IPS-NIHi7 (cell line): Measurements from ENCODE around the gene EGR2.
"Not testable (repeated sequence)": the region's sequence is repeated elsewhere in the genome, so short reads cannot be mapped to it uniquely, and the experiment has no call there.

ENCODE experiments used
- DNase-seq: peaks from one replicate; pipeline ENCODE4 v3.0.0; 2012; ENCODE audit warnings: mixed read lengths; ENCODE audit errors: extremely low spot score

The EGR2 gene

GRCh38 chr10:62795100-62795499 lies 21.1 kb downstream of the EGR2 start:
- DNase-seq: no peak

DNA sequence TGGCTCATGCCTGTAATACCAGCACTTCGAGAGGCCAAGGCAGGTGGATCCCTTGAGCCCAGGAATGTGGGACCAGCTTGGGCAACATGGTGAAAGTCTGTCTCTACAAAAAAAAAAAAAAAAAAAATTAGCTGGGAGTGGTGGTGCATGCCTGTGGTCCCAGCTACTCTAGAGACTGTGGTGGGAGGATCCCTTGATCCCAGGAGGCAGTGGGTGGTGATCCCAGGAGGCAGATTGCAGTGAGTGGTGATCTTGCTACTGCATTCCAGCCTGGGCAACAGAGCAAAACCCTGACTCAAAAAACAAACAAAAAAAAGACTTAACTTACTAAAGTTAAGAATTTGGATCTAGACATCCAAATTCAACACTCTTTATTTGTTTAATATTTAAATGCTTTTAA lies 21.9 kb downstream of the EGR2 start:
- no peak for DNase-seq

DNA sequence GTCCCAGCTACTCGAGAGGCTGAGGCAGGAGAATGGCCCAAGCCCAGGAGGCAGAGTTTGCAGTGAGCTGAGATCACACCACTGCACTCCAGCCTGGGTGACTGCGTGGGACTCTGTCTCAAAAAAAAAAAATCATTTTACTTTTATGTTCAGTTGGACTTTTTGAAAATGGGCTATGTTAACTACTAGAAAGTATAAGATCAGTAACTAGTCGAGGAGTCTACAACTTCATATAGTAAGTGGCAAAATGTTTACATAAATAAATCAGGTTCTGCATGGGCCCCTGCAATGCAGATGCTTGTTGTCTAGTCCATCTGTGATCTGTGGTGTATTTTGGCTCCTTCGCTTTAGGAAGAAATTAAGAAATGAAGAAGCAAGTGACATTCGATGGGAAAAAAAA lies 23.9 kb downstream of the EGR2 start:
- no peak for DNase-seq

GRCh38 chr10:62790571-62790970 lies 25.6 kb downstream of the EGR2 start:
- DNase-seq: no peak

GRCh38 chr10:62790019-62790555 lies 26.1 kb downstream of the EGR2 start:
- no peak for DNase-seq

GRCh38 chr10:62788861-62789467 lies 27.2 kb downstream of the EGR2 start:
- DNase-seq: no peak

- DNase-seq: not testable (repeated sequence)
Observed at GRCh38 chr10:62788285-62788684, 27.9 kb downstream of the EGR2 start.

GRCh38 chr10:62784537-62784936 lies 31.6 kb downstream of the EGR2 start:
- not testable (repeated sequence) for DNase-seq

GRCh38 chr10:62779487-62780248 lies 36.5 kb downstream of the EGR2 start:
- DNase-seq: no peak

- no peak for DNase-seq
Observed at GRCh38 chr10:62778125-62778524, 38.0 kb downstream of the EGR2 start.

- no peak for DNase-seq
Observed at GRCh38 chr10:62772186-62772974, 43.8 kb downstream of the EGR2 start.

- peak; percentile 37 for DNase-seq
Observed at GRCh38 chr10:62769574-62770242, 46.5 kb downstream of the EGR2 start.

DNA sequence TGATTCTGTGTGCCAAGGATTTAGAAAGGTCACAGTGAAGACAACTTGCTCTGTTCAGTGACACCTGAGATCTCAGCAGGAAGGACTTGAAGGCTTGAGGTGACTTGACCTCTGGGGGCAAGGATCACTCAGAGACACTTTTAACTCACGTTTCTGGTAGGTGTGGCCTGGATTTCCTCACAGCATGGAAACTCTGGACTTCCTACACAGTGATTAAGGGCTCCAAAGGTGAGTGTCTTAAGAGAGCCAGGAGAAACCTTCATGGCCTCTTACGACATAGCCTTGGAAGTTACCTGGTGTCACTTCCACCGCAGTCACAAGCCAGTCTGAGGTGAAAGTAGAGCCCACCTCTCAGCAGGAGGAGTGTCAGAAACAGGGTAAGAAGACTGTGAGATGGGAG lies 49.8 kb downstream of the EGR2 start:
- DNase-seq: no peak

GRCh38 chr10:62765726-62766125 lies 50.4 kb downstream of the EGR2 start:
- DNase-seq: no peak

DNA sequence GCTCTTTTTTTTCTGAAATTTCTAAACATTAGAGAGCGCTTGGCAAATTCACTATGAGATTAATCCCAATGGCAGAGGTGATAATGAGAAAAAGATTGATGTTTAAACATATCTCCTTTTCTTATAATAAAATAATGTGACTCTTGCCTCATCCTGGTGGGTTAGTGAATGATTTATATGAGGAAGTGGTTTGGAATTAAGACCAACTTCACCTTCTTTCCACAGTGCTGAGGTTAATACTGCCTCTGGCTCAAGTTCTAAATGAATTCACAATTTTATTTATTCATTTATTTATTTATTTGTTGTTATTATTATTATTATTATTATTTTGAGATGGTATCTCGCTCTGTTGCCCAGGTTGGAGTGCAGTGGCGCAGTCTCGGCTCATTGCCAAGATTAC lies 52.2 kb downstream of the EGR2 start:
- DNase-seq: no peak

DNA sequence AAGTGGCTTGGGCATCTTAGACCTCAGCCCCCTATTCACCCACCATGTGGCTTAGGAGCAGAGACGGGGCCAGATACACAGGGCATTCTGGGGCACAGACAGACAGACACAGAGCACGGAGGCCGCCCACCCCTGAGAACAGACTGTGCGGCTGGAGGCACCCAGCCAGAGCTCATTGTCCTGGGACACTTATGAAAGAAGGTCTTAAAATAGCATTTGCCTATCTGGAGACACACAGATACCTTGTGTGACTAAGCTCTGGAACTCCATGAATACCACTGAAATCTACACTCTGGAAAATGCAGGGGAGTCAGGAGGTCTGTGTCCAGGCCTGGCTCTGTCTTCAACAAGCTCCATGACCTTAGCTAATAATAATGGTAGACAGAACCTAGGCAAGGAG lies 53.0 kb downstream of the EGR2 start:
- no peak for DNase-seq
